HK-2 (cell line): ENCODE results near the gene ARHGEF33.

Experiments
- DNase-seq: peaks from one replicate; pipeline ENCODE4 v3.0.0-alpha.2; 2018; ENCODE audit not compliant: unreplicated experiment

The ARHGEF33 gene

DNA sequence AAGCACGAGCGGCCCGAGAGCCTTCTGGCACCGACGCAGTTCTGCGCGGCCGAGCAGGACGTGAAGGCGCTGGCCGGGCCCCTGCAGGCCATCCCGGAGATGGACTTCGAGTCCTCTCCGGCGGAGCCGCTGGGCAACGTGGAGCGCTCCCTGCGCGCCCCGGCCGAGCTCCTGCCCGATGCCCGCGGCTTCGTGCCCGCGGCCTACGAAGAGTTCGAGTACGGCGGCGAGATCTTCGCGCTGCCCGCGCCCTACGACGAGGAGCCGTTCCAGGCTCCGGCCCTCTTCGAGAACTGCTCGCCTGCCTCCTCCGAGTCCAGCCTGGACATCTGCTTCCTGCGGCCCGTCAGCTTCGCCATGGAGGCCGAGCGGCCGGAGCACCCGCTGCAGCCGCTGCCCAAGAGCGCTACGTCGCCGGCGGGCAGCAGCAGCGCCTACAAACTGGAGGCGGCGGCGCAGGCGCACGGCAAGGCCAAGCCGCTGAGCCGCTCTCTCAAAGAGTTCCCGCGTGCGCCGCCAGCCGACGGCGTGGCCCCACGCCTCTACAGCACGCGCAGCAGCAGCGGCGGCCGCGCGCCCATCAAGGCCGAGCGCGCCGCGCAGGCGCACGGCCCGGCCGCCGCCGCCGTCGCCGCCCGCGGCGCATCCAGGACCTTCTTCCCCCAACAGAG, 70.4 kb downstream of the ARHGEF33 start:
- peak; percentile 85 for DNase-seq

DNA sequence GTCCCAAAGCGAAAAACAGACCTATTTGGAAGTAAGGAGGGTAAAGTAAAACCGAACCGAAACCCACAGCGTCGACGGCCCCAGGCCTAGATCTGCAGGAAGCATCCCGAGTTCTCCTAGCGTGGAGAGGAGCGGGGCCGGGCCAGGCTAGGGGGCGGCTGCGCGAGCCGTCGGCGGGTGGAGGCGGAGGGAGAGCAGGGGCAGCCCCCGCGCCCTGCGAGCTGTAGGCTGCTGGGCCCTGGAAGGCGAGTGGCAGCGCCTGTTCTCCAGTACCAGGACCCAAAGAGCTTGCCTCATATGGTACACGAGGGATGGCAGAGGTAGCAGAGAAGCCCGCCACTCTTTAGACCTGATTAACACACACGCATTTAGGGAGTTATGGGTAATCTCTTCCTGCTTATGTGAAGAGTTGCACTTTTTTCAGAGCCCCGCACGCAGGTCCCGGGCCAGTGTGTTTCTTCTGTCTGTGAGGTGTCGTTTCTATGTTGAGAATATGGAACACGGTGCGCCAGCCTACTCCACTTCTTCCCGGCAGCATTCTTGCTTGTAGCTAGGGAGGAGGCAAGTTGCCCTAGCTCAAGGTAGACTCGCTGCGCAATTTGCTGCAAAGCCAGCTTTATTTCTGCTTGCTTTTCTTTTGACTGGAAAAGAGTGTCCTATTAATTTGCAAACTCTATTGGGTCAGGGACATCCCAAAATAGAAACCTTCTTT, 71.1 kb downstream of the ARHGEF33 start:
- no peak for DNase-seq

- no peak for DNase-seq
Observed at GRCh38 chr2:38966006-38966405, 76.3 kb downstream of the ARHGEF33 start.

DNA sequence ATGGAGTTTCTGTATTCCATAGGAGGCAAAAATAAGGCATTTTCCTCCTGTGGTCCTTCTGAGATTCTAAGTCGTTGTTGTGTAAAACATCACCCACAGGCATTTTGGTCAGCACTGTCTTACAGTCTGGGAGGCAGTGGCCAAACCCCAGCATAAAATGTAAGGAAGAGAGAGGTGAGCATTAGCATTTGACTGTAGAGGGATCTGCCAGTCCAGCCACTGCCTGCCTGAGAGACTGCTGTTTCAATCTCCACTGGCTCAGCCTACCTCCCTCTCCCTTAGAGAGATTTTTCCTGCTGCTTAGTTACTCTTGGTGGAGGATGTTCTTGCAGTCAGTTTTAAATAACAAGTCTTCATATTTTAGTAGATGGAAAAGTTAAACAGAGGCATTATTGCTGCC, 77.0 kb downstream of the ARHGEF33 start:
- no peak for DNase-seq

DNA sequence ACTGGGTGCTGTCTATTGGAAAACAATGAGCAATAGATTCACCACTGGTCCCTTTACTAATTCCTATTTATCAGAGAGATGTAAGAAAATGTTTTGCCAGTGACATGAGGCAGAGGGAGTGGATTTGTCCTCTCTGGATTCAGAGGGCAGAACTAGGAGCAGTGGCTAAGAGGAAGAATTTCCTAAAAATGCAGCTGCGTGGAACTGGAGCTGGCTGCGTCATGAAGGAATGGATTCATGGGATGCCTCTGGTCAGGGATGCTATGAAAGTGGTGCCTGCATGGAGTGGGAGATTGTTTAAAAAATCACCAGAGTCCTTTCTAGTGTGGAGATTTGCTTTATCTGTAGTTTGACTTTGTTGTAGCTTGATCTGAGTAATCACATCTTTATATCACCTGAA, 78.3 kb downstream of the ARHGEF33 start:
- no peak for DNase-seq

DNA sequence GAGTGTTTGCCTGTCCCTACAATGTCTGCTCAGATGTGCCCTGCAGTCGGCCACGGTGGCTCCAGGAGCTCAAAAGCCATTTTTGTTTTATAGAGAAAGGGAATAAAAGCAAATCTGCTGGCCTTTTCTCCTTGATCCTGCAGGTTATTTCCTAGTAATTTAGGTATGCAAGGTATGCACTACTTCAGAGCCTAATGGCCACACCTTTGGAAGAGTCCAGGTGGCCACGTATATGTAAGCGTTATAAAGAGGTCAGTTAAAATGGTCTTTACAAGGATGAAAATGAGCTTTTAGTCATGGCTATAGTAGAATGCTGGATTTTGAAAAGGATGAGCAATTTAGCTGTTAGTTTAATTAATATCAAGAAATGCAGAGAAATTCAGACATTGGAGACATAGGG, 81.7 kb downstream of the ARHGEF33 start:
- no peak for DNase-seq

DNA sequence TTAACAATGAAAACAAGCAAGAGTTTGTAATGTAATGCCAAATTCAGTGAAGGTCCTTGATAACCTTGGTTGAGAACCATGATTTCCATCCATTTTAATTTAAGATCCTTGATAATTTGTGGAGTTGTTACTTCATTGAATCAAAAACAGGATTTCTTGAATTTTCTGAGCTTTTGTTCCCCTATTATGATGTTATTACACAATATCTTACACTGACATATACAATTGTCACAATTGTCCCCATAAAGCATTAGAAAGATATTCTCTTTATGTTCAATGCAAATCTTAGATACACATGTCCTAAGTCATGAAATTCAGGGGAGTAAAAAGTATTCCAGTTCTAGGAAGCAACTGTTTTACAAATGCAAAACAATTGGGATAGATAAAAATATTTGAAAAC, 83.6 kb downstream of the ARHGEF33 start:
- DNase-seq = no peak

DNA sequence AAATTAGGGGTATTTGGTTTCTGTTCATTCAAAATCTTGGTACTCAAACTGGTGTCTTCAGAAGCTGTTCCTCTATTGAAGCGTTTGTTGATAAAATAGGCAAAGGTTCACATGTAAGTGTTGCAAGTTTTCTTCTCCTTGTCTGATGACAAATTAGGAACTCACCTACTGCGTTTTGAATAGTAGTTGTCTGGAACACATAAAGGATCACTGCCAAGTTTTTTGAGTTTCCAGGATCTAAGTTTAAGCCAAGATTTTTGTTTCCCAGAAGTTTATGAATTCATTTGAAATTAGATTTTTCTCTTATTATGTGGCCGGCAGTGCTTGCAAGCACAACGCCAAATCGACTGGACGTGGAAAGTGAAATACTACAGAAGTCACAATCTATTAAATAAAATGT, 85.4 kb downstream of the ARHGEF33 start:
- DNase-seq = no peak

- no peak for DNase-seq
Observed at GRCh38 chr2:38977047-38977446, 87.4 kb downstream of the ARHGEF33 start.

DNA sequence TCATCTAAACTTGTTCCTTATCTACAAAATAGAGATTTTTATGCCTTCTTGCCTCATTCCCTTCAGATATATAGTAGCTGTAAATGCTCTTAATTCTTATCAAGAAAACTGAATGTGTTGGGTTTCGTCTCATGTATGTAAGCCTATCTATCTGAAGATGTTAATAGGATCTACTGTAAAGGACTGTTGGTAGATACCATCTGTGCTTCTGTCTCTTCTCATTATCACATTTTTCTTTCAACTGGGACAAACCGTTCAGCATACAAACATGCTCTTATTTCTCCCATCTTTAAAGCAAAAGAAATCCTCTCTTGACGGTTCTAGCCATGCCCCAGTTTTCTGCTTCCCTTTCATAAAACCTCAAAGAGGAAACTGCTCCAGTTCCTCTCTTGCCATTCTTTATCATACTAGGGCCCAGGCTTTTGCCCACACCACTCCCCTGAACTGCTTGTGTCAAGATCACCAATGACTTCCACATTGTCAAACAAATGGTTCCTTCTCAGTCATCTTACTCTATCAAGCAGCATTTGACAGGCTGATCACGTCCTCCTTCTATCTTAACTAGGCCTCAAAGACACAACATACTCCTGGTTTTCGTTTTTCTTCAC, 88.7 kb downstream of the ARHGEF33 start:
- no peak for DNase-seq

DNA sequence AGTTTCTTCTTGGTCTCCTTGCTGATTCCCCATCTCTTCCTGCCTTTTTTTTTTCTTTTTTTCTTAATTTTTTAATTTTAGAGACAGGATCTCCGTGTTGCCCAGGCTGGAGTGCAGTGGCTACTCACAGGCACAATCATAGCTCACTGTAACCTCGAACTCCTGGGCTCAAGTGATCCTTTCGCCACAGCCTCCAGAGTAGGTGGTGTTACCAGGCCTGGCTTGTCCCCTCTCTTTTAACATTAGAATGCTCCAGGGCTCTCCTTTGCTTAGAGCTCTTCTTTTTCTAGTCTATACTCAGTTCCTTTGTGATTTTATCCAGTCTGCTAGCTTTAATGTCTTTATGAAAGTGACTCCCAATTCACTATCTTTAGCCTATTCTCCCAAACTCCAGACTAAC, 89.2 kb downstream of the ARHGEF33 start:
- no peak for DNase-seq

GRCh38 chr2:38981003-38981669, 91.5 kb downstream of the ARHGEF33 start:
- DNase-seq = no peak

DNA sequence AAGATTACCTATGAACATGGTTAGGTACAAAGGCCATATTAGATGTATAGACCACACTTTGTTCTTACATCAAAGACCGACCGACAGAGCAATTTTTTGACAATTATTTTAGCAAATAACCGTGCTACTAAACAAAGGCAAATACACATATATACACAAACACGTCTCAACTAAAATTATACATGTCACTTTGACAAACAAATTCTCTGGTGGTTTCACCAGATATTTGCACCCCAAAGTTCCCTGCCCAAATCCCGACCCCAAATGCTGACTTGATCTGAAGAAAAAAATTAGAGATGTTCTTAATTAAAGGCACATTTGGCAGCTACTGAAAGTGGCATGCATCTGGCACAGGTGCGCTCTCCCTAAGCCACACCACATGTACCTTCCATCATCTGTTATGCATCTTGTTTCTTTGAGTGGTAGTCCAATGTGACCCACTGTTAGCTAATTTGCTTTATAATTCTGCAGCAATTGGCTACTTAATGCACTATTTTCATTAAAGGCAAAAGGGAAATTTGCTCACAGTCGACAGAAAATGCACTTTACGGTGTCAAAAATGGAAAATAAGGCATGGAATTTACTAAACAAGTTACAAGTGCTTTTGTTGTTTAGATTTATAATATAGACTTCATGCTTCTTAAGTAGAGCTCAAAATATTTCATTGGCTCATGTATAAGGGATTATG, 92.1 kb downstream of the ARHGEF33 start:
- DNase-seq = no peak

DNA sequence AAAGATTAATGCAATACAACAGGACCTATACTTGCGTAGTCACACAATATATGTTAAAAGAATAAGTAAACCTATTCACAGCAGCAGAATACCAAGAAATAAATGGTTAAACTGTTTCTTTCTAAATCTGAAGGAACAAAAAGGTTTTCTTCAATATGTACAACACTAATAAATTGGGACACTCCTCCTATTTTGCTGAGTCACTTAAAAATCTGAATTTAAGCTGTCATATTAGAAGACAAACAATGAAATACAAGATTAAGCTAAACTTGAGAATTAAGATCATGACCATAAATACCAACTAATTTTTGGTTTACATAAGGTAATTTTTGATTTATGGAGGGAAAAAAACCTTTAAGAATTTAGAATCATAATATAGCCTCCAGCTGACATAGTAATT, 92.8 kb downstream of the ARHGEF33 start:
- DNase-seq = no peak

- no peak for DNase-seq
Observed at GRCh38 chr2:38988716-38989115, 99.0 kb downstream of the ARHGEF33 start.

GRCh38 chr2:38991899-38992298, 102.2 kb downstream of the ARHGEF33 start:
- no peak for DNase-seq

DNA sequence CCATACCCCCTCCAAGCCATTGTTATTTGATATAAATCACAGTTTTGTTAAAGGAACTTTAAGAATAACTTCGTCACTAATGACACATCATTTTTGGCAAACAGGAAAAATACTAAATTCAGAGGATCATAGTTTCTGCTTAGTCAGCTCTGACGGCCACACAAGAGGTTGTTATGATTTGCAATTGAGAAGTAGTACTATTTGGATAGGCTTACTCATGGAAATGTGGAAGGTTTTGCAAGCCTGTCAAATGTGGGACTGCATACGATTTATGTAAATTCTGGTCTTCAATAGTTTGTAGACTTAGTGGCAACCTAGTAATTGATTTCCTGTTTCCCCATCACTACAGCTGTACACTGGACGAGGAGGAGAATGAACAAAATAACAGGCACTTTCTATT, 108.1 kb downstream of the ARHGEF33 start:
- DNase-seq = no peak

- no peak for DNase-seq
Observed at GRCh38 chr2:39000552-39000951, 110.9 kb downstream of the ARHGEF33 start.

GRCh38 chr2:39007875-39008504, 118.3 kb downstream of the ARHGEF33 start:
- no peak for DNase-seq

DNA sequence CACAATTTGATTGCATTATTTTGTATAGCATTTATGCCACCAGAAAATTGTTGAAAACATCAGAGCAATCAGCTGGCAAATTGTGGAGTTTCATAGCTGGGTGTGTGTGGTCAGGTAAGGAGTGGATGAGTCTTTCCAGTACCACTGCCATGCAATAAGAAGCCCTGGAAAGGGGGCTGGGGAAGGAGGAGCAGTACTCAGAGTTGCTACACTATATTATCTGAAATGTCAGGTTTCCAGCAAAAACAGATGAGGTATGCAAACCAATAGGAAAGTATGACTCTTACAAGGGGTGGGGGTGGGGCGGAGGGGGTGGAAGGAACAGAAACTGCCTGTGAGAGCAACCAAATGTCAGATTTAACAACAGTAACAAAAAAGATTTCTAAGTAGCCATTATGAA, 119.0 kb downstream of the ARHGEF33 start:
- no peak for DNase-seq

- no peak for DNase-seq
Observed at GRCh38 chr2:39013871-39014270, 124.2 kb downstream of the ARHGEF33 start.

GRCh38 chr2:39015424-39015823, 125.7 kb downstream of the ARHGEF33 start:
- DNase-seq = no peak
